ENCODE measurements around the gene DPP6. TPM values are rescaled to one million over a fixed set of nuclear protein-coding genes. Genes with fewer than 3 reads are reported as not detected.

DPP6 gene
- total RNA-seq, 4 donors from 2014 or later = 0.38 TPM; not detected in 2

DNA sequence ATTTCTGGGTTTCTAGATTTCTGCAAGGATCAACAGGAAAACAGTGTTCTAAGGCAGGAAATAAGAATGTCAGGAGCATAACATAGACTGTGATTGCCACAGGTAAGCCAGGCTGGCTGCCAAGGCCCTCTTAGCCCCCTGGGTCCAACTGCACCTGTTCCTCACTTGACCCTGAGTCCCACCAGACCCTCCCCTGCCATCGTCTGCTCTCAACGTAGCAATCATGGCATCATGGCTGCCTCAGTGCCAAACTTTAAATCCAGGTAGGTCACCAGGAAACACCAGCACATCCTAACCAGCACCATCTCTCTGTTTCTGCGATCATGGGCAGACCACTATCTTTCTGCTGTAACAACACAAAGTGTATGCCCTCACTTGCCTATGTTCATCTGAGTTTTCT is 683.6 kb downstream of the DPP6 start:
- intact Hi-C loops (cut with DNase I) = no loop called here
- Histone ChIP-seq H3K27me3 (no peaks in the 10 kb centered on the region), H3K36me3 (no peaks in the 10 kb centered on the region), H3K4me1 (no peaks in the 10 kb centered on the region), H3K4me3 (no peak overlapping the region), H3K27ac (no peak overlapping the region), H3K9me3 (peaks cover 0 to 8% (median 0%) of the 10 kb centered on the region in 3 donors)
- no peak for DNase-seq
- TF ChIP-seq POLR2A (IDR thresholded peaks at IDR 0.05) = no peak
- no peak for TF ChIP-seq CTCF (IDR thresholded peaks at IDR 0.05)
- 79 to 100% methylated on average over 2 to 3 of the region's 3 CpGs for WGBS, 2 donors

GRCh38 chr7:154736389-154736788 is 684.2 kb downstream of the DPP6 start:
- no peak for DNase-seq
- intact Hi-C loops (cut with DNase I) = no loop called here
- TF ChIP-seq POLR2A (IDR thresholded peaks at IDR 0.05) (no peak), CTCF (IDR thresholded peaks at IDR 0.05) (no peak)

DNA sequence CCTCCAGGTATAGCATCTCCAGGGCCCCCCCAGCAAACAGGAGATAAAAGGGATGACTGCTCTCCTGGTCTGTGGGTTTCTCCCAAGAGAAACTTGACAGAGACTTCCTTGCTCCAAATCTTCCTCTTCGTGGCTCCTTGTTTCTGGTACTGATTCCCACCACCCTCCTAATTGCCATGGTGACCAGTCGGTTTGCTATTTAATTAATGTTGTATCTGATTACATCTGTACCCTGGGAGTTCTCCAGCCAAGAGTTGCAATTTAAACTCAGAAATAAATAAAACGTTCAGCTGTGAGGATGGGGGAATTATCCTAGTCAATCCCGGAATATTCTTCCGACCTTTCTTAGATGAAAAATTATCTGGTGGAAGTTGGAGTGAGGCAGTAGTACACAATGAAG is 686.0 kb downstream of the DPP6 start:
- intact Hi-C loops (cut with DNase I) = no loop called here
- 54 to 60% methylated on average over 5 of the region's 5 CpGs for WGBS, 2 donors
- no peaks in the 10 kb centered on the region for H3K27me3 ChIP-seq

More at GRCh38 chr7:154736389-154736788, 684.2 kb downstream of the DPP6 start:
- no peak overlapping the region for H3K4me3 ChIP-seq
- H3K4me1 ChIP-seq = no peaks in the 10 kb centered on the region
- 60 to 63% methylated on average over 3 of the region's 3 CpGs for WGBS, 2 donors
- H3K27ac ChIP-seq = no peak overlapping the region
- no peaks in the 10 kb centered on the region for H3K36me3 ChIP-seq
- no peaks in the 10 kb centered on the region for H3K27me3 ChIP-seq
- H3K9me3 ChIP-seq = peaks cover 0 to 8% (median 0%) of the 10 kb centered on the region in 3 donors

GRCh38 chr7:154741131-154741530 is 688.9 kb downstream of the DPP6 start:
- no peak overlapping the region for H3K27ac ChIP-seq
- intact Hi-C loops (cut with DNase I) = no loop called here
- H3K36me3 ChIP-seq = no peaks in the 10 kb centered on the region
- no peaks in the 10 kb centered on the region for H3K9me3 ChIP-seq
- 50 to 76% methylated on average over 1 to 5 of the region's 6 CpGs for WGBS, 2 donors
- no peaks in the 10 kb centered on the region for H3K27me3 ChIP-seq
- no peak overlapping the region for H3K4me3 ChIP-seq
- H3K4me1 ChIP-seq = no peaks in the 10 kb centered on the region
- TF ChIP-seq POLR2A (IDR thresholded peaks at IDR 0.05) (no peak), CTCF (IDR thresholded peaks at IDR 0.05) (no peak)
- no peak for DNase-seq

More for the DNA sequence above, 686.0 kb downstream of the DPP6 start:
- Histone ChIP-seq H3K9me3 (peaks cover 0 to under 1% (median 0%) of the 10 kb centered on the region in 3 donors), H3K4me1 (no peaks in the 10 kb centered on the region), H3K36me3 (no peaks in the 10 kb centered on the region), H3K27ac (no peak overlapping the region), H3K4me3 (no peak overlapping the region)
- DNase-seq = no peak
- no peak for TF ChIP-seq CTCF (IDR thresholded peaks at IDR 0.05)
- TF ChIP-seq POLR2A (IDR thresholded peaks at IDR 0.05) = no peak

GRCh38 chr7:154743206-154743605 is 691.0 kb downstream of the DPP6 start:
- Histone ChIP-seq H3K4me3 (no peak overlapping the region), H3K9me3 (peaks cover 0 to 2% (median 0%) of the 10 kb centered on the region in 3 donors), H3K36me3 (no peaks in the 10 kb centered on the region), H3K4me1 (no peaks in the 10 kb centered on the region), H3K27ac (no peak overlapping the region), H3K27me3 (no peaks in the 10 kb centered on the region)
- WGBS, 2 donors = 62 to 66% methylated on average over 5 of the region's 5 CpGs
- intact Hi-C loops (cut with DNase I) = no loop called here
- no peak for DNase-seq
- TF ChIP-seq POLR2A (IDR thresholded peaks at IDR 0.05) (no peak), CTCF (IDR thresholded peaks at IDR 0.05) (no peak)
